Astrocyte of the cerebellum (primary cell): ENCODE measurements around the gene COBLL1.

ENCODE experiments used
- DNase-seq: peaks from one replicate; pipeline ENCODE4 v3.0.0-alpha.2; 2011; ENCODE audit warnings: low read depth
- H3K4me3 ChIP-seq: 2 replicates; pipeline ENCODE4 v1.5.1; 2011; ENCODE audit warnings: mild to moderate bottlenecking, low read depth, low read length, moderate library complexity
- CTCF ChIP-seq: IDR thresholded peaks from 2 replicates; pipeline ENCODE4 v1.5.1; 2012; ENCODE audit warnings: low read length, low read depth, moderate library complexity, mild to moderate bottlenecking; ENCODE audit errors: missing control alignments
- in situ Hi-C: cut with HindIII; loops from 2 replicates; pipeline ENCODE4 v1.10.0; 2017; ENCODE audit warnings: low sequenced_read_pairs

COBLL1 gene

GRCh38 chr2:164782323-164782722, 59.3 kb downstream of the COBLL1 start:
- no peak for TF ChIP-seq CTCF
- H3K4me3 ChIP-seq, result no peak overlapping the region
- DNase-seq, result no peak
- in situ Hi-C loops, result no loop called here

GRCh38 chr2:164781394-164781793, 60.2 kb downstream of the COBLL1 start:
- no peak for TF ChIP-seq CTCF
- DNase-seq, result no peak
- no peak overlapping the region for H3K4me3 ChIP-seq
- in situ Hi-C loops, result no loop called here

- no peak for TF ChIP-seq CTCF
- in situ Hi-C loops, result no loop called here
- H3K4me3 ChIP-seq, result no peak overlapping the region
- DNase-seq, result no peak
Measured at GRCh38 chr2:164780611-164781178, 60.9 kb downstream of the COBLL1 start.

- TF ChIP-seq CTCF, result no peak
- H3K4me3 ChIP-seq, result no peak overlapping the region
- no peak for DNase-seq
- in situ Hi-C loops, result no loop called here
Measured at GRCh38 chr2:164779383-164780057, 62.1 kb downstream of the COBLL1 start.

GRCh38 chr2:164778723-164779122, 62.9 kb downstream of the COBLL1 start:
- DNase-seq, result no peak
- no peak for TF ChIP-seq CTCF
- in situ Hi-C loops, result no loop called here

GRCh38 chr2:164777847-164778461, 63.7 kb downstream of the COBLL1 start:
- no peak for TF ChIP-seq CTCF
- in situ Hi-C loops, result no loop called here
- DNase-seq, result no peak
- no peak overlapping the region for H3K4me3 ChIP-seq

More at GRCh38 chr2:164778723-164779122, 62.9 kb downstream of the COBLL1 start:
- no peak overlapping the region for H3K4me3 ChIP-seq
